Tibial nerve (tissue), 3 donors: ENCODE data around the gene RAB19.

Source experiments
- CTCF ChIP-seq, 5 experiments: fragments of 200-600 bp in 3 of 5; fragments of 450-650 bp in 2 of 5; sonication (generic) in 3 of 5; IDR thresholded peaks; one replicate each; pipeline ENCODE4 v1.5.1; 2016 to 2019; ENCODE audit warnings: antibody characterized with exemption in 5 of 5, mild to moderate bottlenecking in 3 of 5, moderate library complexity in 2 of 5
- POLR2A ChIP-seq, 2 donors: fragments of 450-650 bp; IDR thresholded peaks; one replicate each; pipeline ENCODE4 v1.6.1; 2017; ENCODE audit warnings: antibody characterized with exemption in 2 of 2, mild to moderate bottlenecking in 2 of 2, moderate library complexity in 2 of 2

GRCh38 chr7:140400381-140400780 is 3.5 kb upstream of the RAB19 start:
- TF ChIP-seq POLR2A (IDR thresholded peaks at IDR 0.05), result no peak
- TF ChIP-seq CTCF (IDR thresholded peaks at IDR 0.05), result no peak
